Panc1 (cell line): ENCODE measurements around the gene DEAF1.

Experiments
- POLR2AphosphoS5 ChIP-seq: IDR thresholded peaks from 2 replicates; pipeline ENCODE4 v1.6.1; 2012; ENCODE audit warnings: mild to moderate bottlenecking, low read depth, low read length, moderate library complexity
- TCF7L2 ChIP-seq: IDR thresholded peaks from 2 replicates; pipeline ENCODE4 v1.6.1; 2011; ENCODE audit warnings: mild to moderate bottlenecking, low read depth, low read length, inconsistent platforms
- TF ChIP-seq, protein P1 (sequence below): fragments of 450-650 bp; IDR thresholded peaks from 2 replicates; pipeline ENCODE4 v1.5.1; 2017; ENCODE audit warnings: mild to moderate bottlenecking
- TF ChIP-seq, protein P2 (sequence below), 2 experiments: IDR thresholded peaks; 2 replicates each; pipeline ENCODE4 v1.6.1; 2011 to 2012; ENCODE audit warnings: low read depth in 2 of 2, control low read depth in 1 of 2, low read length in 1 of 2, mild to moderate bottlenecking in 1 of 2, moderate library complexity in 1 of 2; ENCODE audit not compliant: insufficient read depth in 1 of 2

DNA sequence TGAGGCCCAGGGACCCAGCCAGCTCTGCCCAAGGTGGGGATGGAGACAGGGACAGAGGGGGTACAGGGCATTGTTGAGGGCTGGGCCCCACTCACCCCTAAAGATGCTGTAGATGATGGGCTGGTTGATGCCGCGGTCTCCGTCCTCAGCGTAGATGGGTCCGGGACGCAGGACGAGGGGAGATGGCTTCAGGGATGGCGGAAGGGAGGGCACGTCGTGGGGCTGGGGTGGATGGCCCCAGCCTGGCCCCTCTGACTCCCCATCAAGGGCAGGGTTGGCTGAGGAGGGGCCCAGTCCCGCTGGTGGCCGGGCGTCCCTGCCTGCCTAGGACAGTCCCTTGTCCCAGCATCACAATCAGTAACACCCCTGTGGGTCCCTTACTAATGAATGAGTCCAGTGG, 74.8 kb downstream of the DEAF1 start:
- TF ChIP-seq, protein P1, sequence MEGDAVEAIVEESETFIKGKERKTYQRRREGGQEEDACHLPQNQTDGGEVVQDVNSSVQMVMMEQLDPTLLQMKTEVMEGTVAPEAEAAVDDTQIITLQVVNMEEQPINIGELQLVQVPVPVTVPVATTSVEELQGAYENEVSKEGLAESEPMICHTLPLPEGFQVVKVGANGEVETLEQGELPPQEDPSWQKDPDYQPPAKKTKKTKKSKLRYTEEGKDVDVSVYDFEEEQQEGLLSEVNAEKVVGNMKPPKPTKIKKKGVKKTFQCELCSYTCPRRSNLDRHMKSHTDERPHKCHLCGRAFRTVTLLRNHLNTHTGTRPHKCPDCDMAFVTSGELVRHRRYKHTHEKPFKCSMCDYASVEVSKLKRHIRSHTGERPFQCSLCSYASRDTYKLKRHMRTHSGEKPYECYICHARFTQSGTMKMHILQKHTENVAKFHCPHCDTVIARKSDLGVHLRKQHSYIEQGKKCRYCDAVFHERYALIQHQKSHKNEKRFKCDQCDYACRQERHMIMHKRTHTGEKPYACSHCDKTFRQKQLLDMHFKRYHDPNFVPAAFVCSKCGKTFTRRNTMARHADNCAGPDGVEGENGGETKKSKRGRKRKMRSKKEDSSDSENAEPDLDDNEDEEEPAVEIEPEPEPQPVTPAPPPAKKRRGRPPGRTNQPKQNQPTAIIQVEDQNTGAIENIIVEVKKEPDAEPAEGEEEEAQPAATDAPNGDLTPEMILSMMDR: no peak
- TF ChIP-seq POLR2AphosphoS5: no peak
- TF ChIP-seq TCF7L2: no peak
- TF ChIP-seq, protein P2, sequence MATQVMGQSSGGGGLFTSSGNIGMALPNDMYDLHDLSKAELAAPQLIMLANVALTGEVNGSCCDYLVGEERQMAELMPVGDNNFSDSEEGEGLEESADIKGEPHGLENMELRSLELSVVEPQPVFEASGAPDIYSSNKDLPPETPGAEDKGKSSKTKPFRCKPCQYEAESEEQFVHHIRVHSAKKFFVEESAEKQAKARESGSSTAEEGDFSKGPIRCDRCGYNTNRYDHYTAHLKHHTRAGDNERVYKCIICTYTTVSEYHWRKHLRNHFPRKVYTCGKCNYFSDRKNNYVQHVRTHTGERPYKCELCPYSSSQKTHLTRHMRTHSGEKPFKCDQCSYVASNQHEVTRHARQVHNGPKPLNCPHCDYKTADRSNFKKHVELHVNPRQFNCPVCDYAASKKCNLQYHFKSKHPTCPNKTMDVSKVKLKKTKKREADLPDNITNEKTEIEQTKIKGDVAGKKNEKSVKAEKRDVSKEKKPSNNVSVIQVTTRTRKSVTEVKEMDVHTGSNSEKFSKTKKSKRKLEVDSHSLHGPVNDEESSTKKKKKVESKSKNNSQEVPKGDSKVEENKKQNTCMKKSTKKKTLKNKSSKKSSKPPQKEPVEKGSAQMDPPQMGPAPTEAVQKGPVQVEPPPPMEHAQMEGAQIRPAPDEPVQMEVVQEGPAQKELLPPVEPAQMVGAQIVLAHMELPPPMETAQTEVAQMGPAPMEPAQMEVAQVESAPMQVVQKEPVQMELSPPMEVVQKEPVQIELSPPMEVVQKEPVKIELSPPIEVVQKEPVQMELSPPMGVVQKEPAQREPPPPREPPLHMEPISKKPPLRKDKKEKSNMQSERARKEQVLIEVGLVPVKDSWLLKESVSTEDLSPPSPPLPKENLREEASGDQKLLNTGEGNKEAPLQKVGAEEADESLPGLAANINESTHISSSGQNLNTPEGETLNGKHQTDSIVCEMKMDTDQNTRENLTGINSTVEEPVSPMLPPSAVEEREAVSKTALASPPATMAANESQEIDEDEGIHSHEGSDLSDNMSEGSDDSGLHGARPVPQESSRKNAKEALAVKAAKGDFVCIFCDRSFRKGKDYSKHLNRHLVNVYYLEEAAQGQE (IDR thresholded peaks at IDR 0.05; ENCODE audit: insufficient read depth in 1 of 2, low read depth in 2 of 2, low read length in 1 of 2): no peak
